ENCODE data around the gene LAMA3. TPM values are rescaled to one million over a fixed set of nuclear protein-coding genes. Genes with fewer than 3 reads are reported as not detected.

The LAMA3 gene
- total RNA-seq, 1 experiment from 2014 or later, result 5.6 TPM

- ATAC-seq, result no peak
- Histone ChIP-seq H3K4me2 (ENCODE audit: low read length) (no peak overlapping the region), H3K4me1 (ENCODE audit: control insufficient read depth in 1 of 2, insufficient read depth in 2 of 2, low read length in 2 of 2) (no peaks in the 10 kb centered on the region), H3K9me3 (ENCODE audit: control insufficient read depth in 1 of 2, insufficient read depth in 1 of 2, low read depth in 1 of 2, low read length in 2 of 2) (no peaks in the 10 kb centered on the region), H3K79me2 (ENCODE audit: insufficient read depth, low read length) (no peaks in the 10 kb centered on the region), H3K27me3 (ENCODE audit: insufficient read depth, low read length) (no peaks in the 10 kb centered on the region; the same call in 1 of the 2 replicates), H3K27ac (ENCODE audit: low read depth, low read length) (no peak overlapping the region), H3K9me2 (ENCODE audit: insufficient read depth) (no peaks in the 10 kb centered on the region), H3K36me3 (ENCODE audit: control insufficient read depth in 1 of 2, insufficient read depth in 2 of 2, low read length in 2 of 2) (no peaks in the 10 kb centered on the region), H3K9ac (ENCODE audit: low read length) (no peak overlapping the region), H4K20me1 (ENCODE audit: insufficient read depth) (no peaks in the 10 kb centered on the region), H2AFZ (ENCODE audit: low read depth, low read length, poor library complexity, severe bottlenecking) (no peak overlapping the region), H3K4me3 (replicated peaks in 1 of 2; ENCODE audit: low read depth in 1 of 2, low read length in 2 of 2) (no peak overlapping the region)
- RAD21 ChIA-PET (ENCODE audit: low non-redundant PET in 1 of 2, low total read pairs in 2 of 2, uncharacterized antibody in 2 of 2, unreplicated experiment in 2 of 2), result no interaction called here
- DNase-seq (ENCODE audit: low read depth, low spot score), result no peak
- CTCF ChIA-PET, result no interaction called here
- POLR2A ChIA-PET, result no interaction called here
- no TSS peak for BruUV-seq (replicated peaks)
- TF ChIP-seq, protein P1, sequence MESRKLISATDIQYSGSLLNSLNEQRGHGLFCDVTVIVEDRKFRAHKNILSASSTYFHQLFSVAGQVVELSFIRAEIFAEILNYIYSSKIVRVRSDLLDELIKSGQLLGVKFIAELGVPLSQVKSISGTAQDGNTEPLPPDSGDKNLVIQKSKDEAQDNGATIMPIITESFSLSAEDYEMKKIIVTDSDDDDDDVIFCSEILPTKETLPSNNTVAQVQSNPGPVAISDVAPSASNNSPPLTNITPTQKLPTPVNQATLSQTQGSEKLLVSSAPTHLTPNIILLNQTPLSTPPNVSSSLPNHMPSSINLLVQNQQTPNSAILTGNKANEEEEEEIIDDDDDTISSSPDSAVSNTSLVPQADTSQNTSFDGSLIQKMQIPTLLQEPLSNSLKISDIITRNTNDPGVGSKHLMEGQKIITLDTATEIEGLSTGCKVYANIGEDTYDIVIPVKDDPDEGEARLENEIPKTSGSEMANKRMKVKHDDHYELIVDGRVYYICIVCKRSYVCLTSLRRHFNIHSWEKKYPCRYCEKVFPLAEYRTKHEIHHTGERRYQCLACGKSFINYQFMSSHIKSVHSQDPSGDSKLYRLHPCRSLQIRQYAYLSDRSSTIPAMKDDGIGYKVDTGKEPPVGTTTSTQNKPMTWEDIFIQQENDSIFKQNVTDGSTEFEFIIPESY (IDR thresholded peaks at IDR 0.05; ENCODE audit: extremely low read depth, insufficient replicate concordance, low read length), result no peak
- TF ChIP-seq POLR2AphosphoS5 (IDR thresholded peaks at IDR 0.05; ENCODE audit: low read depth, low read length) (no peak), YY1 (IDR thresholded peaks at IDR 0.05; ENCODE audit: extremely low read depth, insufficient replicate concordance, low read depth, low read length) (no peak), REST (IDR thresholded peaks at IDR 0.05; ENCODE audit: low read depth) (no peak), SIN3A (IDR thresholded peaks at IDR 0.05; ENCODE audit: low read depth) (no peak)
- TF ChIP-seq, protein P2, sequence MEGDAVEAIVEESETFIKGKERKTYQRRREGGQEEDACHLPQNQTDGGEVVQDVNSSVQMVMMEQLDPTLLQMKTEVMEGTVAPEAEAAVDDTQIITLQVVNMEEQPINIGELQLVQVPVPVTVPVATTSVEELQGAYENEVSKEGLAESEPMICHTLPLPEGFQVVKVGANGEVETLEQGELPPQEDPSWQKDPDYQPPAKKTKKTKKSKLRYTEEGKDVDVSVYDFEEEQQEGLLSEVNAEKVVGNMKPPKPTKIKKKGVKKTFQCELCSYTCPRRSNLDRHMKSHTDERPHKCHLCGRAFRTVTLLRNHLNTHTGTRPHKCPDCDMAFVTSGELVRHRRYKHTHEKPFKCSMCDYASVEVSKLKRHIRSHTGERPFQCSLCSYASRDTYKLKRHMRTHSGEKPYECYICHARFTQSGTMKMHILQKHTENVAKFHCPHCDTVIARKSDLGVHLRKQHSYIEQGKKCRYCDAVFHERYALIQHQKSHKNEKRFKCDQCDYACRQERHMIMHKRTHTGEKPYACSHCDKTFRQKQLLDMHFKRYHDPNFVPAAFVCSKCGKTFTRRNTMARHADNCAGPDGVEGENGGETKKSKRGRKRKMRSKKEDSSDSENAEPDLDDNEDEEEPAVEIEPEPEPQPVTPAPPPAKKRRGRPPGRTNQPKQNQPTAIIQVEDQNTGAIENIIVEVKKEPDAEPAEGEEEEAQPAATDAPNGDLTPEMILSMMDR (IDR thresholded peaks at IDR 0.05 in 2 of 3, conservative IDR thresholded peaks at IDR 0.05 in 1 of 3; ENCODE audit: borderline replicate concordance in 1 of 3, insufficient read depth in 1 of 3, low read depth in 2 of 3, low read length in 2 of 3), result no peak
- TF ChIP-seq, protein P3, sequence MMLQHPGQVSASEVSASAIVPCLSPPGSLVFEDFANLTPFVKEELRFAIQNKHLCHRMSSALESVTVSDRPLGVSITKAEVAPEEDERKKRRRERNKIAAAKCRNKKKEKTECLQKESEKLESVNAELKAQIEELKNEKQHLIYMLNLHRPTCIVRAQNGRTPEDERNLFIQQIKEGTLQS (IDR thresholded peaks at IDR 0.05), result no peak
- intact Hi-C loops (cut with micrococcal nuclease), result no loop called here
Measured at GRCh38 chr18:23958036-23958435, 268.8 kb downstream of the LAMA3 start.

Measured in HCT116 (cell line).